HG02970 (cell line): ENCODE measurements around the gene HRH2.

Experiments used
- ATAC-seq: cut with Tn5 transposase; IDR thresholded peaks from one replicate; pipeline ENCODE4 v1.9.1; 2021; ENCODE audit warnings: mild to moderate bottlenecking, moderate library complexity, moderate number of reproducible peaks; ENCODE audit not compliant: unreplicated experiment, low FRiP score

HRH2 gene

GRCh38 chr5:175734016-175734415 lies 76.1 kb downstream of the HRH2 start:
- no peak for ATAC-seq

- no peak for ATAC-seq
Measured at GRCh38 chr5:175734501-175734900, 76.6 kb downstream of the HRH2 start.

- ATAC-seq: no peak
Measured at GRCh38 chr5:175735701-175736100, 77.8 kb downstream of the HRH2 start.

GRCh38 chr5:175736652-175737051 lies 78.8 kb downstream of the HRH2 start:
- no peak for ATAC-seq

GRCh38 chr5:175737481-175737880 lies 79.6 kb downstream of the HRH2 start:
- ATAC-seq: no peak

- no peak for ATAC-seq
Measured at GRCh38 chr5:175738126-175738525, 80.3 kb downstream of the HRH2 start.

GRCh38 chr5:175738602-175739133 lies 80.8 kb downstream of the HRH2 start:
- no peak for ATAC-seq

- ATAC-seq: no peak
Measured at GRCh38 chr5:175740014-175740413, 82.1 kb downstream of the HRH2 start.

GRCh38 chr5:175741556-175741955 lies 83.7 kb downstream of the HRH2 start:
- no peak for ATAC-seq

- no peak for ATAC-seq
Measured at GRCh38 chr5:175742290-175742994, 84.6 kb downstream of the HRH2 start.

GRCh38 chr5:175743676-175744210 lies 85.9 kb downstream of the HRH2 start:
- ATAC-seq: no peak

- no peak for ATAC-seq
Measured at GRCh38 chr5:175745210-175745609, 87.3 kb downstream of the HRH2 start.

GRCh38 chr5:175746851-175747250 lies 89.0 kb downstream of the HRH2 start:
- no peak for ATAC-seq

GRCh38 chr5:175747539-175748060 lies 89.7 kb downstream of the HRH2 start:
- ATAC-seq: no peak

GRCh38 chr5:175748650-175749049 lies 90.8 kb downstream of the HRH2 start:
- ATAC-seq: no peak

- ATAC-seq: no peak
Measured at GRCh38 chr5:175749591-175749990, 91.7 kb downstream of the HRH2 start.

GRCh38 chr5:175750511-175750931 lies 92.7 kb downstream of the HRH2 start:
- no peak for ATAC-seq

GRCh38 chr5:175751369-175751768 lies 93.5 kb downstream of the HRH2 start:
- ATAC-seq: no peak

- ATAC-seq: no peak
Measured at GRCh38 chr5:175752826-175753535, 95.1 kb downstream of the HRH2 start.

- no peak for ATAC-seq
Measured at GRCh38 chr5:175753536-175754402, 95.9 kb downstream of the HRH2 start.
